GM12873 (cell line): ENCODE data around the gene SDCBP2.

ENCODE experiments used
- CTCF ChIP-seq: IDR thresholded peaks from 2 replicates; pipeline ENCODE4 v1.5.1; 2012; ENCODE audit warnings: low read depth, mild to moderate bottlenecking, moderate library complexity, low read length, control low read depth; ENCODE audit not compliant: insufficient read depth; ENCODE audit errors: missing control alignments

Gene SDCBP2

GRCh38 chr20:1307571-1307971 is 21.4 kb downstream of the SDCBP2 start:
- no peak for TF ChIP-seq CTCF

- TF ChIP-seq CTCF: no peak
These were observed 21.8 kb downstream of the SDCBP2 start for GRCh38 chr20:1307171-1307570.

GRCh38 chr20:1306316-1307135 is 22.4 kb downstream of the SDCBP2 start:
- no peak for TF ChIP-seq CTCF

- no peak for TF ChIP-seq CTCF
These were observed 23.2 kb downstream of the SDCBP2 start for GRCh38 chr20:1305712-1306111.

GRCh38 chr20:1304710-1305515 is 24.0 kb downstream of the SDCBP2 start:
- no peak for TF ChIP-seq CTCF

- TF ChIP-seq CTCF: no peak
These were observed 26.0 kb downstream of the SDCBP2 start for GRCh38 chr20:1302685-1303541.
